Parathyroid adenoma (tissue), 2 donors: Measurements from ENCODE around the gene KIF1A.

Experiments used
- H2AFZ ChIP-seq: fragments of 300-600 bp; sonication (generic); one replicate; pipeline ENCODE4 v1.7.0; 2017; ENCODE audit warnings: antibody characterized with exemption, mild to moderate bottlenecking
- H3K27ac ChIP-seq: fragments of 300-600 bp; sonication (generic); one replicate; pipeline ENCODE4 v1.7.0; 2017
- H3K27me3 ChIP-seq: fragments of 300-600 bp; sonication (generic); one replicate; pipeline ENCODE4 v1.7.0; 2017; ENCODE audit warnings: low read length; ENCODE audit not compliant: control insufficient read depth, insufficient read depth
- H3K36me3 ChIP-seq: fragments of 300-600 bp; sonication (generic); one replicate; pipeline ENCODE4 v1.7.0; 2017; ENCODE audit warnings: low read length; ENCODE audit not compliant: control insufficient read depth, insufficient read depth
- H3K4me1 ChIP-seq: fragments of 300-600 bp; sonication (generic); one replicate; pipeline ENCODE4 v1.7.0; 2017; ENCODE audit warnings: control low read depth
- H3K4me2 ChIP-seq: fragments of 300-600 bp; sonication (generic); one replicate; pipeline ENCODE4 v1.7.0; 2017; ENCODE audit warnings: low read length
- H3K4me3 ChIP-seq: fragments of 300-600 bp; sonication (generic); one replicate; pipeline ENCODE4 v1.7.0; 2017; ENCODE audit warnings: low read depth, low read length
- H3K79me2 ChIP-seq: fragments of 300-600 bp; sonication (generic); one replicate; pipeline ENCODE4 v1.7.0; 2017; ENCODE audit warnings: control low read depth
- H3K9ac ChIP-seq: fragments of 300-600 bp; sonication (generic); one replicate; pipeline ENCODE4 v1.7.0; 2017; ENCODE audit warnings: mild to moderate bottlenecking
- H3K9me3 ChIP-seq: fragments of 300-600 bp; sonication (generic); one replicate; pipeline ENCODE4 v1.7.0; 2017; ENCODE audit warnings: low read length; ENCODE audit not compliant: control insufficient read depth
- CTCF ChIP-seq: fragments of 300-600 bp; sonication (generic); IDR thresholded peaks from one replicate; pipeline ENCODE4 v1.7.0; 2017; ENCODE audit warnings: antibody characterized with exemption, mild to moderate bottlenecking
- donor health status: primary hyperparathyroidism.

The KIF1A gene

GRCh38 chr2:240790370-240791220 is 29.4 kb downstream of the KIF1A start:
- H3K4me1 ChIP-seq = no peaks in the 10 kb centered on the region
- H3K36me3 ChIP-seq = no peaks in the 10 kb centered on the region
- no peaks in the 10 kb centered on the region for H3K27me3 ChIP-seq
- no peaks in the 10 kb centered on the region for H3K9me3 ChIP-seq
- no peak overlapping the region for H2AFZ ChIP-seq
- H3K4me2 ChIP-seq = no peak overlapping the region
- H3K79me2 ChIP-seq = no peaks in the 10 kb centered on the region
- no peak overlapping the region for H3K9ac ChIP-seq
- H3K27ac ChIP-seq = no peak overlapping the region
- H3K4me3 ChIP-seq = no peak overlapping the region
- TF ChIP-seq CTCF = no peak

GRCh38 chr2:240789501-240790369 is 30.3 kb downstream of the KIF1A start:
- no peak overlapping the region for H3K4me3 ChIP-seq
- no peaks in the 10 kb centered on the region for H3K27me3 ChIP-seq
- H3K4me2 ChIP-seq = no peak overlapping the region
- H3K27ac ChIP-seq = no peak overlapping the region
- H3K79me2 ChIP-seq = no peaks in the 10 kb centered on the region
- no peaks in the 10 kb centered on the region for H3K4me1 ChIP-seq
- no peak overlapping the region for H3K9ac ChIP-seq
- no peaks in the 10 kb centered on the region for H3K36me3 ChIP-seq
- TF ChIP-seq CTCF = no peak
- no peaks in the 10 kb centered on the region for H3K9me3 ChIP-seq
- H2AFZ ChIP-seq = no peak overlapping the region

GRCh38 chr2:240789051-240789453 is 31.0 kb downstream of the KIF1A start:
- no peak overlapping the region for H3K27ac ChIP-seq
- H3K4me2 ChIP-seq = no peak overlapping the region
- no peak overlapping the region for H3K9ac ChIP-seq
- H3K79me2 ChIP-seq = no peaks in the 10 kb centered on the region
- H3K9me3 ChIP-seq = no peaks in the 10 kb centered on the region
- H3K27me3 ChIP-seq = no peaks in the 10 kb centered on the region
- H3K4me1 ChIP-seq = no peaks in the 10 kb centered on the region
- no peak for TF ChIP-seq CTCF
- no peak overlapping the region for H3K4me3 ChIP-seq
- no peaks in the 10 kb centered on the region for H3K36me3 ChIP-seq
- H2AFZ ChIP-seq = no peak overlapping the region

DNA sequence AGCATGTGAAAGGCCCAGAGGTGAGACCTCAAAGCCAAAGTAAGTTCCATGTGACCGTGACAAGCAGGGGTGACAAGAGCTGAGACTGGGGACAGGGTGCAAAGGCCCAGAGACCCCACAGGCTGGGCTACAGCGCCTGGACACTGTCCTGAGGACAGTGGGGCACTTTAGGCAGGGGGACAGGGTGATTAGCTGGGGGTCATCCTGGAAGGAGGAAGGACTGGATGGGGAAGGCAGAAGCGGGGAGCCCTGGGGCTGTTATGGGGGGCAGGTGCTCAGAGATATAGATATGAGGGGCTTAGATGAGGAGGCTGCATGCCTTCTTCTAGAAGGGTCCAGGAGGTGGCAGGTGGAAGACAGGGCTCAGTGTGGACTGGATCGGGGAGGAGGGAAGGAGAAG is 31.5 kb downstream of the KIF1A start:
- Histone ChIP-seq H3K36me3 (no peaks in the 10 kb centered on the region), H3K4me2 (no peak overlapping the region), H3K27ac (no peak overlapping the region), H3K27me3 (no peaks in the 10 kb centered on the region), H3K4me3 (no peak overlapping the region), H3K4me1 (no peaks in the 10 kb centered on the region), H3K9ac (no peak overlapping the region), H3K79me2 (no peaks in the 10 kb centered on the region), H2AFZ (no peak overlapping the region), H3K9me3 (no peaks in the 10 kb centered on the region)
- no peak for TF ChIP-seq CTCF
